Medulla oblongata (tissue), 1 donor: ENCODE measurements around the gene RHBDD3.

ENCODE experiments used
- DNase-seq: peaks from one replicate; pipeline ENCODE4 v3.0.0-alpha.2; 2015; ENCODE audit errors: extremely low spot score

The RHBDD3 gene

DNA sequence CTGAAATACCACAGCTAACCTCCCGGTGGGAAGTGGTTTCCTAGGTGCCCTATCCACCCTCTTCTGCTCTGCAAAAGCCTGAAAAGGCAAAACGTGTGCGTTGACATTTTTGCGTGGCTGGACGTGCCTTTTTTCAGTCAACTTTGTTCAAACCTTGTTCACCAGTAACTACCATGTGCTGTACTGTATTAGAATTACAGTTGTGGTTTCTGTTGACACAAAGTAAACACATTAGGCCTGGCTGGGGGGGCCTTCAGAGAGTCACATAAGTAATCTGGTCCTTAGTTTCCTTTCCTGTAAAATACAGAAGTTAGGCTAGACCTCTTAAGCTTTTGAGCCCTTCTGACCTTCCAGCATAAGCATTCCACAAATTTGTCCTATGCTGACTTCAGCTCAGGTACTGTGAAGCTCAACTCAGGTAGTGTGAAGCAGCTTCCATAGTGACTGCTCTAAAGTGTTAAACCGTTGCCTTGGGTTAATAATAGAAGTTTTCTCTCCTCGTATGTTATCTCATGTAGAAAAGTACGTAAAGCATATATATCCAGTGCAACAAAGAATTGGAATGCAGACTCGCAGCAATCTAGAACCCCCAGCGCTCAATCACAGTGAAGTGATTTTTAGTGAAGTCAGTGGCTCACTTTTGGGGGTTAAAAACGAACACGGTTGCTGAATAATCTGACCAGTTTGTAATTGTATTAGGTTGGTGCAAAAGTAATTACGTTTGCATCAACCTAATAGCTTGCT, 2.1 kb upstream of the RHBDD3 start:
- DNase-seq: peak; percentile 21

DNA sequence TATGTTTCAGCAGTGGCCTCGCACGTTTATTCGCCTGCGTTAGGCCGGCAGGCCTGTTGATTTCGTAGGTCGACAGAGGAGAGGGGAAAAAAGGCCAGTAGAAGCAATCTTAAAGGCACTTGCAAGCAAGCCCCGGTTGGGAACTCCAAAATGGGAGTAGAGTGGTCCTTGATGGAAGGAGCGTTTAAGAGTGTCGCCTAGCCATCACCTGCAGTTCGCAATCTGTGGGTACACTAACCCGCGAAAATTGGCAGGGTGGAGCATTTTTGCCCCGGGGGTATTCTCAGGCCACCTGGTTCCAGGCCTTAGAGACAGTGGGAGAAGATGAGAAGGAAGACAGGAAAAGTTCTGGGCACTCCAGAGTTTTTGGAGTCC, 1.4 kb upstream of the RHBDD3 start:
- DNase-seq: no peak

DNA sequence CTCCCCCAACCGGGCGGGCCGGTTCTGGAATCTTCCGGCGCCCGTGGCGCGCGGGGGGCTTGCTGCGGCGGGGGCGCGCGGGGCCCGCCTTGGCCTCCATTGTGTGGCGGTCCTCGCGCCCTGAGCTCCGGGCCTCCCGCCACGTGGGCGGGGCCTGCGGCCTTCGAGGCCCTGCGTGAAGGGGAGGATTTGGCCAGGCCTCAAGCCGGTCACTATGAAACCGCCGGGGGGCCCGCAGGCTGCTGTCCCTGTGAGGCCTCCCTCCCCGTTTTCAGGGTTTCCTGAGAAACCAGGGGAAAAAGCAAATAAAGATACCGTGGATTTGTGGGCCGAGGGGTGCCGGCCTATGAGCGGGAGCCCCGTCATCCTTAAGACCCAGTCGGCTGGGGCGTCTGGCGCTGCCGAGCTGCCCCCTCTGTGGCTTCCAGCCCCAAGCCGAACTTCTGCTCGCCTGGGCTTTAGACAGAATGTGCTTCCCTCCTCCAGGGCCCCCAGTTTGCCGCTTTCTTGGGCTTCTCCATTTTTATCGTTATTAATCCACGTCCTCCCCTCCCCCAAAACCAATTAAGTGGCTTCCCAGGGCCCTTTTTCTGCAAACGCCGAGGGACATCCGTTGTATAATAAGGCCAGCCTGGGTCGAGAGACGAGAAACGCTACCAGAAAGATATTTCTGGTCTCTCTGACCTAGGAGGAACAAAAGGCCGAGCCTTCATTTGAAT, 889 bp upstream of the RHBDD3 start:
- DNase-seq: peak; percentile 79

DNA sequence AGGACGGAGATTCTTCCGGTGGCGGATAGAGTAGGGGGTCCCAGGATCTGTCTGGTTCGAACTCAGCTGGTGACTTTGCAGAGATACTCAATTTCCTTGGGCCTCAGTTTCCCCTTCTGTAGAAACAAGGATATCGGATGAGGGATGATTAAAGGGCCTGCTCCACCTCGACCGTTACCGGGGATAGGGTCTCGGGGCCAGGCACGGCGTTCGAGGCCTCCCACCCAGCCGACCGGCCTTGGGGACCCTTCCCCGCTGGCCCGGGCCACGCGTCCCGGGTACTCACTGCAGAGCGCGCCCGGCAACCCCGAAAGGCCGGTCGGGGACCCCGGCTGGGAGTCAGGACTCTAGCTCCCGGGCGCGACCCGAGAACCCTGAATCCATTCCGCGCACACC, 321 bp downstream of the RHBDD3 start:
- no peak for DNase-seq

DNA sequence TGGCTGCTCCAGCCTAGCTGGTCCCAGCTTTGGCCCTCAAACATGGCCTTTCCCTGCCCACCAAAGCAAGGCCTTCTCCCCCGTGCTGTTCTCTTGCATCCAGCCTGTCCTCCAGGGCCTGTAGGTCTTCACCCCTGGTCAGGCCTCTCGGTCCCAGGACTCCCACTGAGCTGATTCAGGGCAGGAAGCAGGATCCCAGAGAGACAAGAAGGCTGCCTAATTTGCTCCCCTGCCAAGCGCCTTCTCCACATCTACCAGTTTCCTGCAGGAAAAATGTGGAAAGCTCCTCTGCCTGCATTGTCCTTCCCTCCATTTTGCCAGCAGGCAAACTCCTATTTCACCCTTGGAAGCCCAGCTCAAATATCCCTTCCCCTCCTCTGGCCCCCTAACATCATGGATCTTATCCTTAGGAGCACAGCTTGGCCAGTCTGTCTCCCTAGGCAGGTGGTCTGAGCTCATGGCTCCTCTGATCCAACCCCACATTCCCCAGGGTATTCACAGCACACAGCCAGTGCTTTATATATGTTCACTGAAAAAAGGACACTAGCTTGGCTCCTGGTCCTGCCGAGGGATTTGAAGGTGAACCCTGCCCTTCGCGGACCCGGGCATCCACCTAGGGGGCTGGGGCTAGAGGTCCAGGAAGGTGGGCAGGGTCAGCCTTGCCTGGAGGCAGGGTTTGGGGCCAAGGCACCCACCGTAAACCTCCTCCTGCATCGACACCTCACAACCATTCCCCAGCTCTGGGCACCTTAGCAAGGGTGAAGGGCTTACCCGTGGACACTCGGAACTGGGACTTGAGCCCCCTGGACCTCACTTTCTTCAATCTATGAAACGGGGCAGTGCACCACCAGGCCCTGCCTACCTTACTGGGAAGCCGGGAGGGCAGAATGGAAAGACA, 968 bp downstream of the RHBDD3 start:
- DNase-seq: peak; percentile 21

DNA sequence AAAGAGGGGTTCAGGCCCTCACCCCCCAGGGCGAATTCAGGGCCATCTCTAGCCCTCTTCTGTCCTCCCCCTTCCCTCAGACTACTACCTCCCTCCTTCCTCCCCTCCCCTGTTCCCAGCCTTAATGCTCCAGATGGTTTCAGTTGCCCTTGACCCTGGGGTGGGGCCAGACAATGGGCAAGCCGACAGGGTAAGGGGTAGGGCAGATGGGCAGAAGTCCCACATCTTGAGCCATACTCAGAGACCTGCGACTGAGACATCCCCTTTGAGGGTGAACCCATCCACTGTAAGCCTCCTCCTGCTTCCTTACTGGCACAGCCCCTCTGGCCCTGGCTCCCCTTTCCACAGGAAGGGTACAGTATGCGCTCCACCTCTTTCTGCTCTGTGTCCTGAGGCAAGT, 1.9 kb downstream of the RHBDD3 start:
- no peak for DNase-seq

DNA sequence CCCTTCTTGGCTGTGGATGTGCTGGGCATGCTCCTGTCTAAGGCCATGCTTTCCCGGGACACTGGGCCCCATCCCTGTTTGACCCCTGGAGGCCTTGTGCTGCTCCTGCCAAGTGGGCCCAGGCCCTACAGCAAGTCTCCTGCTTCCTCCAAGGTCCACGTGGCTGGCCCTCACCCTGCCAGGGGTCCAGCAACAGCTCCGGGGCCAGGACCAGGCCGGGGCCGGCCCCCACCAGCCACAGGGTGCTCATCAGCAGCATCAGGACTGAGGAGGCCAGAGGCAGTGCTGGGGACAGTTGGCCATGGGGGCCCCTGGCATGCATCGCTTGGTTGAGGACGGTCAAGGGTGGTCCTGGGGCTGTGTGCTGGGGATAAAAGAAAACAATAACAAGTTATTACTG, 2.5 kb downstream of the RHBDD3 start:
- no peak for DNase-seq

DNA sequence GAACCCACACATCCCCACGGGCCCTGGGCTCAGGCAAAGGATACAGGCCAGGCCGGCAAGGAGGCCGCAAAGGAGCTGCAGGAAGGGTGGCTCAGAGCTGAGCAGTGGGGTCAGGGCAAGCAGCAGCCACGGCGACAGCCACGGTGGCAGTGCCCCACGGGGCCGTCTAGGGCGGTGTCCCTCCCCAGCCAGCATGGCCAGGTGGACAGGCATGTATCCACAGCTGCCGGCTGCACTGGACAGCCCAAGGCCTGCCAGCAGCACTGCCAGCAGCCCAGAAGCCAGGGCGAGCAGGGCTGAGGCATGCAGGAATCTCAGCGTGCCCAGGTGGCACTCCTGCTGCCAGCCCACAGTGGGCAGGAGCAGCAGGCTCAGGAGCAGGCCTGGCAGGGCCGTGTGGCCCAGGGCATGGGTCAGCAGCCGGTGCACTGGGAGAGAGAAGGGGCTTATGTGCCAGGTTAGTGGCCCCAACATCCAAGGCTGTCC, 3.9 kb downstream of the RHBDD3 start:
- DNase-seq: no peak

DNA sequence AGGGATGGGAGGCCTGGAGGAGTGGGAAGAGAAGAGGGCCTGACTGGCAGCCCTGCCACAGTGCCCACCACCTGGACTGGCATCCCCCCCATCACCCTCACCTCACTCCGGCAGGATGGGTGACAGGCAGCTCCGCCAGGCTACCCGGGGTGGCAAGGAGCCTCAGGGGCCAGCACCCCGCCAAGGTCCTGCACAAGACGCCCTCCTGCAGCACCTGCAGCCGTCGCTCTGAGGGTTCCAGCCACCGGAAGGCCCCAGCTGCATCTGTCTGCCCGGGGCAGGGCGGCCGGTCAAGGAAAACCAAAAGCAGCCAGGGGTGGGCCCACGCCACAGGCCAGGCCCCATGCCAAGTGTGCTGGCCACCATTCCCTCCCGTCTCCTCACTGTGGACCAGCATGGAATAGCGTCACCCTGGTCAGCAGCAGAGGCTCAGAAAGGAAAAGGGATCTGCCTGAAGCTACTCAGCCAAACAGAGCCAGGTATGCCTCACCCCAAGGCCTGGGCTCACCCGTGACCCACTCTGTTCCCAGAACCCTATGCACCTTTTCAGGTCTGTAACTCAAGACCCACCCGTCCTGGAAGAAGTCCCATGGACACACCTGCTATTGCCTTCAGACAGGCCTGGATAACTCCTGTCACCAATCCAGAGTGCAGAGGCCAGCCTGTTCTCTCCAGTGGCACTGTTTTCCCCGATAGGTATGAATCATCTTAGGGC, 7.0 kb downstream of the RHBDD3 start:
- no peak for DNase-seq

DNA sequence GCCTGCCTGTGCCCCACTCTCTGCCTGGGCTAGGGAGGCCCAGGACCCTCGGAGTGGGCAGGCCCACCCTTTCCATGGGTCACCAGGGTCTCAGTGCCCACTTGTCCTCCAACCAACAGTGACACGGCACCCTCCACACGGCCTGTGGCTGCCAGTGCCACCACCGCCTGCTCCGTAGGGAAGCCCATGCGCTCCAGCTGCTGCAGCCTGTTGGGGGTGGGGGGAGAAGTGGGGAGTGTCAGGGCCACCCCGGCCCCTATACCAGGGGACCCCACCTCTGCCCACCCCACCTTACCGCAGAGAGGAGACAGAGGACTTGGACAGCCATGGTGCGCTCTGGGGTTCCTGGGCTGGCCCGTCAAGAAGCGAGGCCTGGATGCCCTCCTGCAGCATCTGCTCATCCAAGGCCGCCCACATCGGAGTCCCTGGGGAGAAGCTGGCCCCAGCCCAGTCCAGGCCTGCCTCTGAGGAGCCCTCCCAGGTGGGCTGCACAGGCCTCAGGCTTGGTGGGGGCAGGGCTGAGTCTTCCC, 7.7 kb downstream of the RHBDD3 start:
- no peak for DNase-seq

DNA sequence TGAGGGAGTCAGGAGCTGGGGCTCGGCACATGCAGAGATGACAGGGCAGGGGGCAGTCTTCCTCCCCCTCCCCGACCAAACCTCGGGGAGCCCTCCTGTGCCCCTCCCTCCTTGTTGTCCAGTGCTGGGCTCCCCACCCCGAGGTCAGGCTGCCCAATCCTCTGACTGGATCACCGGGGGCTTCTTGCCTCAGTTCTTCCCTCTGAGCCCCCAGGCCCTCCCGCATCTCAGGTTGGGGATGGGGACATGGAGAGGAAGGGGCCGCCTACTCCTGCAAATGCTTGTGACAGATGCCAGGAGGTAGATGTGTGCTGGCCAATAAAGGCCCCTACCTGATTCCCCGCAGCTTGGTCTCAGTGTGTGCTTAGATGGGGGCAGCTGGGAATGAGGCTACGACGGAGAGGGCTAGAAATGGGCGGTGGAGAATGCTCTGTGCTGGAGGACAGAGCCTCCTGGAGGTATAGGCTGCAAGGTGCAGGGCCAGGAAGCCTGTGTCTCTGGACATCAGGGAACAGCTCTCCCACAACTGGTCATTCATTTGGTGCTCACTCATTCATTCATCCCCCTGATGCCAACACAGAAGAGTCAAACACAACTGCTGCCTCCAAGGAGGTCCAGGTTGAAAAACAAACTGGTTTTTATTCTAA, 8.4 kb downstream of the RHBDD3 start:
- DNase-seq: no peak

DNA sequence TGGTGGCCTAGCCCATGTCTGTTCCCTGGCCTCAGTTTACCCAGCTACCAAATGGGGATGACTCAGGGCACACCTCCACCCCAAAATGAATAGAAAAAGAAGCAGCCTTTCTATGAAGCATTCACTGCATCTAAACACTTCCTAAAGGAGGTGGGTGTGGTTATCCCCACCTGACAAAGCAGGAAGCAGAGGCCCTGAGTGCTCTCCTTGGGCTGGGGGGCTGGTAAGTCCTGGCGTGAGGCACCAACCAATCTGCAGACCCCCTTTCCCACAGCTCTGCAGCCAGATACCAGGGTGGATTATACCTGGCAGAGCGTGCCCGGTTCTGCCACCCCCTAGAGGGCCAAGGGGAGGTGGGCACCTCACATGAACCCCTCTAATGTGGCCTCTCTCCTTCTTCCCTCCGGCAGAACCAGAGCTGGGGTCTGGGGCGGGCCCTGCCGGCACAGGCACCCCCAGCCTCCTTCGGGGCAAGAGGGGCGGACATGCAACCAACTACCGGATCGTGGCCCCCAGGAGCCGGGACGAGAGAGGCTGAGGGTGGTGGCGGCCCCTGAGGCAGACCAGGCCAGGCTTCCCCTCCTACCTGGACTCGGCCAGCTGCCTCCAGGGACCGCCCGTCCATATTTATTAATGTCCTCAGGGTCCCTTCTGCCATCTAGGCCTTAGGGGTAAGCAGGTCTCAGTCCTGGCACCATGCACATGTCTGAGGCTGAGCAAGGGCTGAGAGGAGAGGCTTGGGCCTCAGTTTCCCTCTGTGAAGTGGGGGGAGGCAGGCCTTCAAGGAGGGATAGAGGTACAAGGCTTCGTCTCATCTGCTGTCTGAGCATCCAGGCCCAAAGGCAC, 9.2 kb downstream of the RHBDD3 start:
- DNase-seq: no peak

DNA sequence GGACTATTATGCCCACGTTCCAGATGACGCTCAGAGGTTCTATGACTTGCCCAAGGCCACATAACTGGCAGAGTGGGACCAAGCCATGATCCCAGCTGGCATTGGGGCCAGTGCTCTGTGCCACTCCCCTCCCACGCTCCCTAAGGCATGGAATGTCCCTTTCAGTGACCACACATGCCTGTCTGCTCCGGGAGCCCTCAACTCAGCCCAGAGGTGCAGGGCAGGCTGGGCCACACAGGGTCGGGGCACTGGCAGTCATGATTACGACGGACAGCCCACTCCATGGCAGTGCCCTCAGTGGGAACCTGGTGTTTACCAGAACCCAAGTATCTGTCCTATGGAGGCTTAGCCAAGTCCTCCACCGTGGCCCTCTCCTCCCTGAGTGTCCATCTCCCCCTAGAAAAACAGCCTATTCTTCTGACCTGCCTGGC, 10.0 kb downstream of the RHBDD3 start:
- DNase-seq: no peak

DNA sequence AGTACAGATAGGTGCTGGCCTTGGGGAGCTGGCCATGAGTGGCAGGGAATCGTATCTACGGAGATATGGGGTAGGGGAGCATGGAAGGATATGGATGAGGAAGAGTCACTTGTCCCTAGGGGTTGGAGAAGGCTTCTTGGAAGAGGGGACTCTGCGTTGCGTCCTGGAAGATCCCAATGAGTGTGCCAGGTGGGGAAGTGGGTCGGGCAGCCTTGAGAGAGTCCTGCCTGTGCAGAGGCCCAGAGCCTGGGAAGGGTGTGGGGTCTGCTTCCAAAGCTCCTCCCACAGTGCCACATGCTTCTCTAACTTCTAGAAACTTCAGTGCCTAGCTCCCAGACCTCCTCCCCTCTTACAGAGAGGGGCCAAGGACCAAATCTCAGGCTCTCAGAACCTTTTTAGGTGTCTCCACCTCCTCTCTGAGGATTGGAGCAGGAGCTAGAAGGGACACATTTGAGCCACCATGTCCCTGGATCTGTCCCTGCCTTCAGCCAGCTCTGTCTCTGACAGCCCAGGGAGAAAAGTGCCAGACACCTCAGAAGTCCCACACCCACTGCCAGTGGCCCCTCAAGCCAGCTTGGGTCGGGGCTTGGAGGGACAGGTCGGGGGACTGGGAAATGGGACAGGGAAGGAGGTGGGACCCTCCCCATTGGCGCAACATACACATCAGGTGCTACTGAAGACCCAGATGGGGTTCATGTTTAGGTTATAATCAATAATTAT, 11.0 kb downstream of the RHBDD3 start:
- no peak for DNase-seq

DNA sequence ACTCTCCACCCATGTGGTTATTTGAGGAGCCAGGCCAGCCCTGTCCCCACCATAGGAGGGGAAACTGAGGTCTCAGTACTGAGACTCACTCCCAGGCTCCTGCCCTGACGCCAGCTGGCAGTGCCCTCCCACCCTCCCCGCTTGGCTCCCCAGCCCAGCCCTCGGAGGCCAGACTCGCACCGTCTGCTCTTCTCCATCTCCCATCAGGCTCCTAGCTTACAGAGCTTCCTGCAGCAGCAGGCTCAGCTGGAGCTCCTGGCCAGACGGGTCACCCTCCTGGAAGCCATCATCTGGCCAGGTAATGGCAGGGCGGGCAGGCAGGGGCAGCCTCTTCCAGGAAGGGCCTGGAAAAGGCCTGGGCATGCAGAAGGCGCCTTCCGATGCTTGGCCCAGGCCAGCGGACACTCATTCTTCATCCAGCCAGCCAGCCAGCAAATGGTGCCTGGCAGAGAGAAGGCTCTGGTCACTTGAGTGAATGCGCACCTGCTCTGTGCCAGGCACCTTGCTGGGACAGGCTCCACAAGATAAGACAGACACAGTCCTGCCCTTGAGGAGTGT, 12.6 kb downstream of the RHBDD3 start:
- DNase-seq: no peak

DNA sequence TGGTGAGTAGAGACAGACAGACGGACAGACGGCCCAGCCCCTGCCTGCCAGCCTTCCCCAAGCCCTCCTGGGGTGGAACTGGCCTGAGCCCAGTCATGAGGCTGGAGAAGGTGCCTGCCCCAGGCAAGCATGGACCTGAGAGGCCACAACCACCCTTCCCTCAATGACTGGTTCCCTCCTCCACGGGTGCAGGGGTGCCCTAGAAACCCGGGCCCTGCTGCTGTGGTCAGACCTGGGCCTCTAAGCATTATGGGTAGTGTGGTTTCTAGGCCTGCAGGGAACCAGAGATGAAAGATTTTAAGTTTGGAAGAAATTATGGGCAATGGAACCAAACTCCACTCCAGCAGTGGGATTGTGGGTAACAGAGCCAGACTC, 13.5 kb downstream of the RHBDD3 start:
- DNase-seq: no peak

DNA sequence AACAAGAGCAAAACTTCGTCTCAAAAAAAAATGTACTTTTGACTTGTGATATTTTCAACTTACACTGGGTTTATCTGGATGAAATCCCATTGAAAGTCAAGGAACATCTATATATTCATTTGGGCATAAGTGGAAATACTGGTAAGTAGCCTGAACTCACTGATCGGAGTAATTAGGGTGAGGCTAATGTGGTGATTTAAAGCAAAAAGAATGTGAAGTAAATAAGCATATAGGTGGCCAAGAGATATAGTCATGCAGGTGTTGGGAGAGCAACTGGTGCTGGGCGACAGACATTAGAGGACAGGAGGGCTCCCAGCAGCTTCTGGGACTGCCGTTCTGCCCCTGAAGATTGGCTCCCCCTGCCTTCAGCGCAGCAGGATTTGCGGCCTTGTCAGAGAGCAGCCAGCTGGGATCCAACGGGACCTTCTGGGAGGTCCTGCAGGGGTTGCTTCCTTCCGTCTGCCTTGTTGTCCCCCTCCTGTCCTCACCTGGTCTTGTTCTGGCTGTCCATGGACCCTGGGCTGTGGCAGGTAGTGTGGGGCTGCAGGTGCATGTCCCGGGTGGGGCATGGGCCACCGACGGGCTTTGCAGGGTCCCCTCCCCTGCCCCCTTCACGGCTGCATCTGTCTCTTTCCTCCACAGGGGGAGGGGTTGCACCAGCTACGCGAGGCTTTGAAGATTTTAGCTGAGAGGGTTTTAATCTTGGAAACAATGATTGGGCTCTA, 14.1 kb downstream of the RHBDD3 start:
- DNase-seq: no peak
